Inflammatory macrophage treated with lipopolysaccharide for 4 hours (primary cell): ENCODE data around the gene ACOXL.
"Not testable (repeated sequence)": the region's sequence is repeated elsewhere in the genome, so short reads cannot be mapped to it uniquely, and the experiment has no call there.

Experiments
- DNase-seq: peaks from one replicate; pipeline ENCODE4 v3.0.0-alpha.2; 2020

The ACOXL gene

DNA sequence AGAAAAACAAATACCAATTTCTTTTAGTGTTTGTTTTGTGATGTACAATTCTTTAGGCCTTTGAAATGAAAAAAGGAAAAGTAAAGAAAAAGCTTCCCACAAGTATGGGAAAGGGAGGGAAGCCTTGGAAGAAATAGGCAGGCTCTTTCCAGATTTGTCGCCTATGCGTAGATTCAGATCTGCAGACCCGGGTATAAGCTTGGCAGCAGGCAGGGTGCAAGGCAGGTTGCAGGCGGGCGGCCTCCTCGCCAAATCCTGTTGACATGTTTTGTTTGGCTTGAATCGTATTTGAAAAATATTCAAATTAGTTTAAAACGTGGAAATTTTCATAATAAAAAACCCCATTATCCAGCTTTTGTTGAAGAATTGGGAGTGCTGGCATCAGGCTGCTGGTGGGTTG, 104.3 kb downstream of the ACOXL start:
- no peak for DNase-seq

DNA sequence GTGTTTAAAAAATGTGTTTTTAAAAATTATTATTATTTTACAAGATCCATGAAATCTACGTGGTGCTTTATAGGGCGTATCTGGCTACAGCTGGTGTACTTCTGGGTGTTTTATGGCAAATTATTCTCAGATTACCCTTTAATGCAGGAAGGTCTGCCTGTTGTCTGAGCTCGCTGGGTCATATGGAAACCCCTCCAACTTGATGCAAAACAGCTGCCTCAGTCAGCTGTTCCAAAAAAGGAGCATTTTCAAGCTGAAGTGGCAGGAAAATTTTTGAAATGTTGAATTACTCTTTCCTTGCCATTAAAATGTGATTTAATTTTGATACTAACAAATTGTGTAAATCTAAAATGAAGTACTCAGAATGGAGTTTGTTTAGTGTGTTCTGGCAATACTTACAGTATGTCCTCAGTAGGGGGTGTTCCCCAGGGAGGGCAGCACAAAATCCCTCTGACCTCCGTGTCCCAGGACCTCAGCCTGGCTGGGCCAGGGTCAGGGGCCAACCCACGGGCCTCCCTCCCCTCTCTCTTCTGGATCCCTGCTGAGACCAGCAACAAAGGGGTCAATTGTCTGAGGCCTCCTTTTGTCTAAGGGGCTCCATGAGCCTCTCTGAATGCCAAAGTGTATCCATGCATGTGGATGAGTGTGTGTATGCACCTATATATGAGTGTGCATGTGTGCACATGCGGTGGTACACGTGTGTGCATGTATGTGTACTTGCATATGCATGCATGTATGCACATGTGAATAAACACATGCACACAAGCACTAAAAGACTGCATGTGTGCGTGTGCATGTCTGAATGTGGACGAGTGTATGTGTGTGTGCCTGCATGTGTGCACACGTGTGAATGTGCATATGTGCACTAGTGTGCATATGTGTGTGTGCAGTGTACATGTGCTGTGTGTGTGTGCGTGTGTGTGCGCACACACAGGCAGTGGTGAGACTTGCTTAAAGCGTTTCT, 105.4 kb downstream of the ACOXL start:
- no peak for DNase-seq

GRCh38 chr2:110838657-110839384, 106.4 kb downstream of the ACOXL start:
- no peak for DNase-seq

GRCh38 chr2:110840508-110840907, 108.1 kb downstream of the ACOXL start:
- DNase-seq = no peak

DNA sequence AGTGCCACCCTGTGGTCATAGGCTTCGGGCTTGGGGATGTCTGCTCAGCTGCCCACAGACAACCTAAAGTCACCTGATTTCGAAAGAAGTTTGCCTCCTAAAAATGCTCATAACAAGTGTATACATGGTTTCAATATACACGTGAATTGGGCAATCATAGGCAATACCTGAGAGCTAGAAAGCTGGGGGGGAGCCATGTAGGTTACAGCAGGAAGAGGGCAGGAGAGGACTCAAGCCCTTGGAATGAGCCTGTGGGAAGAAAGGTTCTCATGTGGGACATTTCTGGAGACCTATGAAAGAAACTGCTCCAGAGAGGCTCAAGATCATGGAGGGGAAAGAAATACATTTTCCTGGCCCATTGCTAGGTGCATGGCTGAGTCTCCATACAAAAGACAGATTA, 109.7 kb downstream of the ACOXL start:
- DNase-seq = no peak

DNA sequence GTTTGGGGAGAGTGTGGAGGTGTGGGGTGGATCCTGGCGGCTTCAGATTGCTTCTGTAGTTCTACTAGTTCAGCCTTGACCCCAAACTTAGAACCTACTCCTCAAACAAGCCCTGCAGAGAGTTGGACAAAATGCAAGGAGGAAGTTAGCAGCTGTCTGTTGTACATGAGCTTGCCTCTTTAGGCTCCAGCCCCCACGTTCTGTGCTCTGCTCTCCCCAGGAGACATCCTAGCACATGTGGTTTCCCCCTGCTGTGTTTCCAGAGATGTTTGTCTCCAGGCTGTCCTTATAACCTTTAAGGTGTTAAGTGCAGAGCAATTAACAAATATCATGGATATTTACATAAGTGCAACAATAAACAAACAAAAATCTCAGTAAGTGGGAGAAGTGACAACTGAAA, 111.1 kb downstream of the ACOXL start:
- no peak for DNase-seq

- no peak for DNase-seq
Measured at GRCh38 chr2:110843959-110844510, 111.7 kb downstream of the ACOXL start.

GRCh38 chr2:110847651-110848050, 115.3 kb downstream of the ACOXL start:
- DNase-seq = no peak

GRCh38 chr2:110848071-110848470, 115.7 kb downstream of the ACOXL start:
- DNase-seq = no peak

DNA sequence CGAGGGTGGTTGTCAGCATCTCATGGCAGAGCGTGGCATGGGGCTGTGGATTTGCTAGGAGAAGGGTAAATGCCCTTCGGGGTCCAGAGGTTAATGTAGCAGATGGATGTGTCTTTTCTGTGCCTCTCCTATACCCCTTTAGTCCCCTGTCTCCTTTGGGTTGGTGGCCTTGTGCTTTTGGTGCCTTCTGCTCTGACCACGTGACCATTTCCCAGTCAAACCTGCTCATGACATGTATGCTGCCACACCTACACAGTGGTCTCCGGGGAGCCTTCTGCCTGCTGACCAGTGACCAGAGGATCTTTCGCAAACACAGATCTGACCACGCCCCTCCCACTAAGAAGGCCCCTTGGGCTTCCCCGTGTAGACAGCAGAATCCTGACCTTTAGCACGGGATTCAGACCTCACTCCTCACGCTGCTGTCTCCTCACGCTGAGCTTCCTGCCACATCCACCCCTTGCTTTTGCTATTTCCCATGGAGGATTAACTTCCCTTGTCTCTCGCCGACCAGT, 116.2 kb downstream of the ACOXL start:
- DNase-seq = peak; percentile 24

DNA sequence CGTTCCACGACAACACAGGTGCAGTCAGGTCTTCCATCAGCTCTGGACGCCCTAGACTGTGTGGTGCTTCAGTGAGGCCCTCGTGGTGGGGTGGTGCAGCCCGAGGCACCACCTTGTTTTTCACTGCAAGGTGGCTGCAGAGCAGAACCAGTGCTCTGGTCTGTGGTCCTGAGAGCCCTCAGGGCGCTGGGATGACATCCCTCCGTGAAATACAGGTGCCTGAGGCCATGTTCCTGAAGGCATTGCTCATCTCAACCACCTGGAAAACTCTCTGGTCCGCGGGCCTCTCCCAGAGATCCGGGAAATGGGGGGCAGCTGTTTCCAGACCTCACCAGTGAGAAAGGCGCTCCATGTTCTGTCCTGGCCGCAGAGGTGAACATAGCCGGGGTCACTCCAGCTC, 119.2 kb downstream of the ACOXL start:
- DNase-seq = no peak

- no peak for DNase-seq
Measured at GRCh38 chr2:110852051-110852450, 119.7 kb downstream of the ACOXL start.

- no peak for DNase-seq
Measured at GRCh38 chr2:110852541-110853263, 120.3 kb downstream of the ACOXL start.

GRCh38 chr2:110853516-110853915, 121.1 kb downstream of the ACOXL start:
- DNase-seq = peak; percentile 44

DNA sequence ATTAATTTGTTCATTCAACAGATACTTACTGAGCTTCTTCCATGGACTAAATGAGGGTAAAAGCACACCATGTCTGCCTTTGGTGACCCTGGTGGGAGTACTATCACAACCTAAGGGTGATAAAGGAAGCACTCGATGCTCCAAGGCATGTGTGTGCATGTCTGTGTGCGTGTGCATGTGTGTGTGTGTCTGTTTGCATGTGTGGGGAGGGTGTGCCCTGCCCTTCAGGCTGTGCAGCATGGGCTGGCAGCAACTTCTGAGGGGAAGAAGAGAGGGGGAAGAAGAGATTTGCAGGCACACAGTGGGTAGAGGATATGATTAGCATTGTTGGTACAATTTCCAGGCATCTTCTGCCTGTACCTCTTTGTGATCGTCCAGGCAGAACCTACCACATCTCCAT, 121.6 kb downstream of the ACOXL start:
- DNase-seq = no peak

- DNase-seq = no peak
Measured at GRCh38 chr2:110854355-110855081, 122.1 kb downstream of the ACOXL start.

DNA sequence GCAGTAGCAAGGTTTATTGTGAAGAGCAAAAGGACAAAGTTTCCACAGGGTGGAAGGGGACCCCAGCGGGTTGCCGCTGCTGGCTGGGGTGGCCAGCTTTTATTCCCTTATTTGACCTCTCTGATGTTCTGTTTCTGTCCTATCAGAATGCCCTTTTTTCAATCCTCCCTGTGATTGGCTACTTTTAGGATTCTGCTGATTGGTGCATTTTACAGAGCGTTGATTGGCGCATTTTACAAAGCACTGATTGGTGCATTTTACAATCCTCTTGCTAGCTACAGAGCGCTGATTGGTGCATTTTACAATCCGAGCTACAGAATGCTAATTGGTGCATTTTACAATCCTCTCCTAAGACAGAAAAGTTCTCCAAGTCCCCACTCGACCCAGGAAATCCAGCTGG, 123.5 kb downstream of the ACOXL start:
- DNase-seq = not testable (repeated sequence)

DNA sequence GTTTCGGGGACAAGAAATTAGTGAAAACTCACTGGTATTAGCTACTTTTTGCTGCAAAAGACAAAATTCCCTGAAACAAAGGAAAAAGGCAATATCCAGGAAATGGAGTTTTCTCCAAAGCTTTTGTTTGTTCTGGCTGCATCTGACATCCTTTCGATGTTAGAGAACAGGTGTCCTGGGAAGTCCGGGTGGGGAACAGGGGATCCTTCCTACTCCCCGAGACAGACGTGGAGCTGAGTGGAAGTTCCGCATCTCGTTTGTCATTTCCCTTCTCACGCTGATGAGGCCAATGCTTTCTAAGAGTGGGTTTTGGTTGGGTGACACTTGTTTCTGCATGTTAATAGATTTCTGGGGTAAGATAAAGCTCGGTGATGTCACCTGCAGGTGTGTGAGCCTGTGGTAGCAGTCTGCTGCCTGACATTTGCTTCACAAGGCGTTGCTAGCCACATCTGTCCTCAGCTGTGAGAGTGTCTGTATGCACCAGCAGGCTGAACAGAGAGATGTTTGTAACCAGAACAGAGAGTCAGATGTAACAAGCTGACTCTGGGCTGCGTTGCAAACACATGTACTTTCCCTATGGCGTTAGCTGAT, 125.9 kb downstream of the ACOXL start:
- DNase-seq = no peak

GRCh38 chr2:110858993-110859701, 126.8 kb downstream of the ACOXL start:
- DNase-seq = no peak

- DNase-seq = no peak
Measured at GRCh38 chr2:110860630-110861029, 128.3 kb downstream of the ACOXL start.
